SK-N-MC (cell line): Measurements from ENCODE around the gene PRICKLE1.

Experiments
- DNase-seq: peaks from one replicate; pipeline ENCODE4 v3.0.0-alpha.2; 2011; ENCODE audit warnings: low read depth, low spot score
- H3K27ac ChIP-seq: fragments of 200-600 bp; sonication (generic); 2 replicates; pipeline ENCODE4 v1.5.1; 2016; ENCODE audit warnings: mixed run types
- H3K36me3 ChIP-seq: fragments of 200-600 bp; sonication (generic); 2 replicates; pipeline ENCODE4 v1.6.1; 2017; ENCODE audit warnings: antibody characterized with exemption, low read length, mixed read lengths; ENCODE audit not compliant: insufficient read depth
- H3K4me3 ChIP-seq: fragments of 200-600 bp; sonication (generic); 2 replicates; pipeline ENCODE4 v1.5.1; 2016
- H3K9ac ChIP-seq: fragments of 200-600 bp; sonication (generic); 2 replicates; pipeline ENCODE4 v1.8.0; 2017; ENCODE audit warnings: mixed run types, mixed read lengths; ENCODE audit not compliant: insufficient read length
- H3K9me3 ChIP-seq: fragments of 200-600 bp; sonication (generic); 2 replicates; pipeline ENCODE4 v1.6.1; 2017; ENCODE audit warnings: low read depth, mild to moderate bottlenecking, antibody characterized with exemption, low read length, moderate library complexity, mixed read lengths
- EZH2 ChIP-seq: fragments of 200-600 bp; sonication (generic); IDR thresholded peaks from one replicate; pipeline ENCODE4 v1.6.1; 2017; ENCODE audit warnings: antibody characterized with exemption
- FOXP2 ChIP-seq: optimal IDR thresholded peaks from 2 replicates; pipeline ENCODE3; 2011; ENCODE audit warnings: mild to moderate bottlenecking, moderate library complexity; ENCODE audit not compliant: insufficient read depth; ENCODE audit errors: extremely low read length, control extremely low read depth
- POLR2AphosphoS5 ChIP-seq: IDR thresholded peaks from 2 replicates; pipeline ENCODE4 v1.6.1; 2012; ENCODE audit warnings: mild to moderate bottlenecking, low read depth, low read length, borderline replicate concordance

Gene PRICKLE1

GRCh38 chr12:42502682-42503081 is 86.9 kb downstream of the PRICKLE1 start:
- Histone ChIP-seq H3K4me3 (no peak overlapping the region), H3K27ac (no peak overlapping the region), H3K9me3 (no peaks in the 10 kb centered on the region), H3K36me3 (no peaks in the 10 kb centered on the region), H3K9ac (no peak overlapping the region)
- TF ChIP-seq POLR2AphosphoS5, result no peak
- TF ChIP-seq FOXP2, result no peak
- TF ChIP-seq EZH2, result no peak
- DNase-seq, result no peak

GRCh38 chr12:42498549-42499247 is 90.8 kb downstream of the PRICKLE1 start:
- TF ChIP-seq FOXP2, result no peak
- no peak for TF ChIP-seq POLR2AphosphoS5
- no peak for TF ChIP-seq EZH2
- H3K9me3 ChIP-seq, result no peaks in the 10 kb centered on the region
- no peaks in the 10 kb centered on the region for H3K36me3 ChIP-seq
- DNase-seq, result no peak
- H3K27ac ChIP-seq, result no peak overlapping the region
- no peak overlapping the region for H3K4me3 ChIP-seq
- H3K9ac ChIP-seq, result no peak overlapping the region

- DNase-seq, result no peak
- H3K27ac ChIP-seq, result no peak overlapping the region
- H3K9ac ChIP-seq, result no peak overlapping the region
- TF ChIP-seq EZH2, result no peak
- TF ChIP-seq FOXP2, result no peak
- TF ChIP-seq POLR2AphosphoS5, result no peak
- H3K4me3 ChIP-seq, result no peak overlapping the region
- no peaks in the 10 kb centered on the region for H3K9me3 ChIP-seq
- no peaks in the 10 kb centered on the region for H3K36me3 ChIP-seq
Observed at GRCh38 chr12:42496886-42497285, 92.7 kb downstream of the PRICKLE1 start.

- H3K9me3 ChIP-seq, result no peaks in the 10 kb centered on the region
- no peaks in the 10 kb centered on the region for H3K36me3 ChIP-seq
- DNase-seq, result no peak
- TF ChIP-seq FOXP2 (no peak), EZH2 (no peak), POLR2AphosphoS5 (no peak)
- no peak overlapping the region for H3K4me3 ChIP-seq
- H3K9ac ChIP-seq, result no peak overlapping the region
- H3K27ac ChIP-seq, result no peak overlapping the region
Observed at GRCh38 chr12:42495244-42495643, 94.3 kb downstream of the PRICKLE1 start.

- Histone ChIP-seq H3K4me3 (no peak overlapping the region), H3K9me3 (no peaks in the 10 kb centered on the region), H3K36me3 (no peaks in the 10 kb centered on the region), H3K27ac (no peak overlapping the region), H3K9ac (no peak overlapping the region)
- no peak for DNase-seq
- TF ChIP-seq EZH2 (no peak), FOXP2 (no peak), POLR2AphosphoS5 (no peak)
Observed at GRCh38 chr12:42492267-42492666, 97.3 kb downstream of the PRICKLE1 start.

GRCh38 chr12:42490261-42490842 is 99.2 kb downstream of the PRICKLE1 start:
- TF ChIP-seq POLR2AphosphoS5, result no peak
- TF ChIP-seq FOXP2, result no peak
- no peak for TF ChIP-seq EZH2
- no peak overlapping the region for H3K27ac ChIP-seq
- no peak overlapping the region for H3K4me3 ChIP-seq
- no peak overlapping the region for H3K9ac ChIP-seq
- no peak for DNase-seq
- H3K36me3 ChIP-seq, result no peaks in the 10 kb centered on the region
- no peaks in the 10 kb centered on the region for H3K9me3 ChIP-seq

GRCh38 chr12:42486407-42486806 is 103.1 kb downstream of the PRICKLE1 start:
- H3K9ac ChIP-seq, result no peak overlapping the region
- no peaks in the 10 kb centered on the region for H3K9me3 ChIP-seq
- no peak overlapping the region for H3K27ac ChIP-seq
- H3K36me3 ChIP-seq, result no peaks in the 10 kb centered on the region
- H3K4me3 ChIP-seq, result no peak overlapping the region
- no peak for DNase-seq
- no peak for TF ChIP-seq POLR2AphosphoS5
- TF ChIP-seq EZH2, result no peak
- no peak for TF ChIP-seq FOXP2

- TF ChIP-seq FOXP2 (no peak), POLR2AphosphoS5 (no peak), EZH2 (no peak)
- H3K9me3 ChIP-seq, result no peaks in the 10 kb centered on the region
- no peaks in the 10 kb centered on the region for H3K36me3 ChIP-seq
- H3K4me3 ChIP-seq, result no peak overlapping the region
- no peak for DNase-seq
- H3K9ac ChIP-seq, result no peak overlapping the region
- no peak overlapping the region for H3K27ac ChIP-seq
Observed at GRCh38 chr12:42485823-42486222, 103.7 kb downstream of the PRICKLE1 start.
